Gastrocnemius medialis (tissue), 4 donors: Measurements from ENCODE around the gene TOM1. TPM values are rescaled to one million over a fixed set of nuclear protein-coding genes. Genes with fewer than 3 reads are reported as not detected.

Experiments
- ATAC-seq, 2 donors: fragments of 150-250 bp; one replicate each; pipeline ENCODE4 v1.9.1; 2016
- DNase-seq, 2 donors: peaks; one replicate each; pipeline ENCODE4 v3.0.0-alpha.2; 2019
- H3K27ac ChIP-seq, 4 donors: fragments of 200-600 bp; sonication (generic); 1 replicate in 1 of 4; 2 replicates in 3 of 4; pipeline ENCODE4 v1.5.1; 2016 to 2018; ENCODE audit warnings: mild to moderate bottlenecking in 2 of 4, moderate library complexity in 1 of 4
- H3K27me3 ChIP-seq, 3 donors: fragments of 200-600 bp; sonication (generic) in 2 of 3; 1 replicate in 1 of 3; 2 replicates in 2 of 3; pipeline versions ENCODE4 v1.5.1 to v1.6.0; 2016 to 2019; ENCODE audit warnings: mild to moderate bottlenecking in 1 of 3, moderate library complexity in 1 of 3
- H3K36me3 ChIP-seq, 2 donors: fragments of 200-600 bp; sonication (generic) in 1 of 2; one replicate each; pipeline ENCODE4 v1.5.1; 2017 to 2018
- H3K4me1 ChIP-seq, 2 donors: fragments of 200-600 bp; sonication (generic) in 1 of 2; one replicate each; pipeline ENCODE4 v1.5.1; 2016 to 2017; ENCODE audit warnings: mild to moderate bottlenecking in 2 of 2
- H3K4me3 ChIP-seq, 4 donors: fragments of 200-600 bp; sonication (generic) in 3 of 4; 1 replicate in 1 of 4; 2 replicates in 3 of 4; pipeline ENCODE4 v1.5.1; 2016 to 2019; ENCODE audit warnings: mild to moderate bottlenecking in 2 of 4
- H3K9me3 ChIP-seq, 3 donors: fragments of 200-600 bp; sonication (generic) in 2 of 3; 1 replicate in 1 of 3; 2 replicates in 2 of 3; pipeline ENCODE4 v1.5.1; 2016 to 2019
- POLR2A ChIP-seq, 2 donors: fragments of 450-650 bp; IDR thresholded peaks; one replicate each; pipeline ENCODE4 v1.6.1; 2017; ENCODE audit warnings: antibody characterized with exemption in 2 of 2, mild to moderate bottlenecking in 2 of 2, moderate library complexity in 2 of 2
- in situ Hi-C, 4 donors: fragments of 200-750 bp; cut with MboI; loops; one replicate each; pipeline versions ENCODE4 v1.15.0 to v1.8.0; 2017; ENCODE audit warnings: low sequenced_read_pairs in 4 of 4
- intact Hi-C: fragments of 100-400 bp; cut with DNase I; formaldehyde crosslinking; loops from one replicate; pipeline ENCODE4 v1.15.1; 2023; ENCODE audit warnings: low total_unique reads
- total RNA-seq, 4 donors: library from RNA; depleted of rRNA; stranded (reverse); fragments of >200 nt; gene quantifications; one replicate each; pipeline versions ENCODE4 v1.1.0 to v1.2.3, GENCODE V29; 2016
- TF ChIP-seq, protein P1 (sequence below), 5 experiments: fragments of 450-650 bp in 3 of 5; fragments of 200-600 bp in 2 of 5; sonication (generic) in 2 of 5; IDR thresholded peaks in 4 of 5; conservative IDR thresholded peaks in 1 of 5; 1 replicate in 4 of 5; 2 replicates in 1 of 5; pipeline ENCODE4 v1.5.1; 2016 to 2019; ENCODE audit warnings: antibody characterized with exemption in 5 of 5, mild to moderate bottlenecking in 3 of 5, moderate library complexity in 3 of 5

TOM1 gene
- total RNA-seq, 4 donors from 2014 or later, result 363 to 609 (median 425) TPM

DNA sequence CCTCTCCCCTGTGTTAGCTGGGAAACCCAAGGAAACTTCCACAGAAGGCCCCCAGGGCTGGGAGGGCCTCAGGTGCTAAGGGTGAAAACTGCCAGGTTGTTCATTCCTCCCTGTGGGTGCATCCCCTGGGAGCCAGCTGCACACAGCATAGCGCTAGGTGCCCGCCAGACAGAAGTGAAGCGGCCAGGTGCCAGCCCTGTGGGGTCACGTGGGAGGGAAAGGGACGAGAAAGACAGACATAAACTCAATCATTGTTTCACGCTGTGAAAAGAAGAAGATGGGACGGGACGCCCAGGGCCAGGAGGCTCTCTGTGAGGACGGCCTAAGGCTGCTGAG, 49.6 kb downstream of the TOM1 start:
- Histone ChIP-seq H3K36me3 (peaks cover 0 to 41% of the 10 kb centered on the region in 2 donors), H3K27ac (peak overlapping the region; percentile 83 to 91 (median 86)), H3K4me1 (peaks cover 16 to 24% of the 10 kb centered on the region in 2 donors), H3K4me3 (no peak overlapping the region), H3K9me3 (no peaks in the 10 kb centered on the region), H3K27me3 (no peaks in the 10 kb centered on the region)
- intact Hi-C loops, result no loop called here
- TF ChIP-seq, protein P1, sequence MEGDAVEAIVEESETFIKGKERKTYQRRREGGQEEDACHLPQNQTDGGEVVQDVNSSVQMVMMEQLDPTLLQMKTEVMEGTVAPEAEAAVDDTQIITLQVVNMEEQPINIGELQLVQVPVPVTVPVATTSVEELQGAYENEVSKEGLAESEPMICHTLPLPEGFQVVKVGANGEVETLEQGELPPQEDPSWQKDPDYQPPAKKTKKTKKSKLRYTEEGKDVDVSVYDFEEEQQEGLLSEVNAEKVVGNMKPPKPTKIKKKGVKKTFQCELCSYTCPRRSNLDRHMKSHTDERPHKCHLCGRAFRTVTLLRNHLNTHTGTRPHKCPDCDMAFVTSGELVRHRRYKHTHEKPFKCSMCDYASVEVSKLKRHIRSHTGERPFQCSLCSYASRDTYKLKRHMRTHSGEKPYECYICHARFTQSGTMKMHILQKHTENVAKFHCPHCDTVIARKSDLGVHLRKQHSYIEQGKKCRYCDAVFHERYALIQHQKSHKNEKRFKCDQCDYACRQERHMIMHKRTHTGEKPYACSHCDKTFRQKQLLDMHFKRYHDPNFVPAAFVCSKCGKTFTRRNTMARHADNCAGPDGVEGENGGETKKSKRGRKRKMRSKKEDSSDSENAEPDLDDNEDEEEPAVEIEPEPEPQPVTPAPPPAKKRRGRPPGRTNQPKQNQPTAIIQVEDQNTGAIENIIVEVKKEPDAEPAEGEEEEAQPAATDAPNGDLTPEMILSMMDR (IDR thresholded peaks at IDR 0.05 in 4 of 5, conservative IDR thresholded peaks at IDR 0.05 in 1 of 5), result no peak
- no peak for TF ChIP-seq POLR2A (IDR thresholded peaks at IDR 0.05)
- ATAC-seq, result no peak
- in situ Hi-C loops, result loop anchor here in 2 of 4 donors (25.0 kb wide), 1 partner anchor 238 kb away; no protein-coding TSS in a partner anchor
- DNase-seq, result peak in 1 of 2 donors; percentile 52

DNA sequence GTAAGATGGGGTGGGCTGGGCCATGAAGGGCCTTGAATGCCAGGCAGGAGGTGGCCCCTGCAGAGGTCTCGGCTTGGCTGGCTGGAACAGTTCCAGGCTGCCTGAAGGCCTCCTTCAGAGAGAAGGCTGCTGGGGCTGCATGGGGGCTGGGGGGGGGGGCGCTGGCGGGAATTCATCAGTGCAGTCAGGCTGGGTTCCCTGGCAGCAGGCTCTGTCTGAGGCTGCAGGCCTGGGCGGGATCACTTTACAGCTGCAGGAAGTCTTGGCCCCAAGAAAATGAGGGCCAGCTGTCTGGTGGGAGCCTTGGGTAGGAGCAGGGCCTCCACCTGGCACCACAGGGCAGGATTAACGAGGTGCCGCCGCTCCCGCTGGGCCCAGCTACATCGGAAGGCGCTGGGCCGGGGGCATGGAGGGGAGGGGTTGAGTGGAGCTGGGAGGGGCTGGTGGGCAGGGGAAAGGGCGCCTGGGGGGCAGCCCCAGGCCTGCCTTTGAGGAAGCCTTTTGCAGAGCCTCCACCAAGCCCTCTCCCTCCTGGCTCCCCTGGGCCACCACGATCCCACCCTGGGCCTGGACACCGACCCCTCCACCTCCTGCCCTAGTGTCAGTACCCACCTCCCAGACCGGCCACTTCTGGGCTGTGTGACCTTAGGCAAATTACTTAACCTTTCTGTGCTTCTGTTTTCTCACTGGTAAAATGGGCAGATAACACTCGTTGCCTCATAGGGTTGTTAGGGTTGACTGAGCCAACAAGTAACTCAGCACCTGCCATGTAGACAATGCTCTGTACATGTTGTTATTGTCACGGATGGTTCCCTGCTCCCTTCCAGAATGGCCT, 50.2 kb downstream of the TOM1 start:
- TF ChIP-seq POLR2A (IDR thresholded peaks at IDR 0.05), result no peak
- TF ChIP-seq, protein P1 (IDR thresholded peaks at IDR 0.05 in 4 of 5, conservative IDR thresholded peaks at IDR 0.05 in 1 of 5), result no peak
- Histone ChIP-seq H3K4me3 (peak overlapping the region in 1 of 4 donors; percentile 53), H3K27me3 (no peaks in the 10 kb centered on the region), H3K27ac (peak overlapping the region; percentile 83 to 91 (median 86)), H3K36me3 (peaks cover 0 to 35% of the 10 kb centered on the region in 2 donors), H3K9me3 (no peaks in the 10 kb centered on the region), H3K4me1 (peaks cover 16 to 24% of the 10 kb centered on the region in 2 donors)
- DNase-seq (peak; percentile 28 to 55), ATAC-seq (peak; percentile 56 to 67)
- in situ Hi-C loops (loop anchor here in 2 of 4 donors (25.0 kb wide), 1 partner anchor 237 kb away; no protein-coding TSS in a partner anchor), intact Hi-C loops (loop anchor here (1.0 to 10.0 kb wide), 7 partner anchors 31 to 775 kb away; partner anchors contain the start of gene HMOX1)

DNA sequence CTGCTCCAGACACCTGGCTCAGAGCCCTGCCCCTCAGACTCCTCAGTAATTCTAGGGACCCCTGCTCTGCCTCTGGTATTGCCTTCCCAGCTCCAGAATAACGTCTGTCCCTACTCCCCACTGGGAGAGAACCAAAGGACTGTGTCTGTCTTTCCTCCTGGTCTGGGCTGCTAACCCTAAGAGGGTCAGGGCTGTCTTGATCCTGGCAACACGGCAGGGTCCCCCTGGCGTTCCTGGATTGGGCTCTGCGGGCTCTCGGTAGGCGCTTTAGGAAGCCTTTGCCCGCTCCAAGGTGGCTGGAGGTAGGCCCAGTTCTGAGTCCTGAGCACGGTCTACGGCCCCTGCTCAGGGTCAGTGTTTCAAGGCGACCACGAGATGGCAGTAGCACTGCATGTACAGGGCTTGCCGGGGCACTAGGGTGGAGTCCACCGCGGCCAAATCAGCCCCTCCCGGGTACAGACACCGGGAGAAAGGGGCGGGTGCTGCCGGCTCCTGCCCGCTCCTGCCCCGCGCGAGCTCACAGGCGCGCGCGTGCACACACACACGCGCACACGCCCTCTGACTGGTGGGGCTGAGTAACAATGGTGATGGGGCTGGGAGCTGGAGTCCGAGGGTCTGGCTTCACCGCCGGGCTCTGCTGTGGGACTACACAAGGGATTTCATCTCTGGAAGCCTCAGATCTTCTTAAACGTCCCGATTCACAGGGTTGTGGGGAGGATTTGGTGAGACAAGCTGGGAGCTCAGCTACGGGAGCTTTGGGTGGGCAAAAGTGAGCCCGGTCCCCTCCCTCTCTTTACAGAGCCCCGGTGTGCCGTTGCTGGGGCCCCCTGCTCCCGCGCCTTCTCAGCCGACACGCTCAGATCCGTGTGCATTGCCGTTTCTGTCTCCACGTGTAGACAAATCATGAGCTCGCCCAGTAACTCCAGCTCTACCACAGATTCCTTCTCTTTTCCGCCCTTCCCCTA, 51.1 kb downstream of the TOM1 start:
- H3K27me3 ChIP-seq, result no peaks in the 10 kb centered on the region
- in situ Hi-C loops (no loop called here), intact Hi-C loops (loop anchor here (1.0 to 10.0 kb wide), 8 partner anchors 20 to 774 kb away; partner anchors contain the start of gene HMOX1)
- H3K4me3 ChIP-seq, result peak overlapping the region; percentile 53 to 75 (median 61)
- peak overlapping the region; percentile 83 to 91 (median 86) for H3K27ac ChIP-seq
- peak; percentile 94 to 95 for DNase-seq
- peak; percentile 84 to 86 for ATAC-seq
- peaks cover 0 to 26% of the 10 kb centered on the region in 2 donors for H3K36me3 ChIP-seq
- peaks cover 16 to 24% of the 10 kb centered on the region in 2 donors for H3K4me1 ChIP-seq
- H3K9me3 ChIP-seq, result no peaks in the 10 kb centered on the region
- TF ChIP-seq, protein P1 (IDR thresholded peaks at IDR 0.05 in 4 of 5, conservative IDR thresholded peaks at IDR 0.05 in 1 of 5), result peak; percentile 93 to 97 (median 95)
- peak; percentile 68 to 75 for TF ChIP-seq POLR2A (IDR thresholded peaks at IDR 0.05)
